K562 (cell line): Measurements from ENCODE around the gene PITPNM1. TPM values are rescaled to one million over a fixed set of nuclear protein-coding genes. Genes with fewer than 3 reads are reported as not detected.

Experiments
- ATAC-seq: fragments of 200-7000 bp; cut with Tn5 transposase; 3 replicates; pipeline ENCODE4 v1.9.1; 2020; ENCODE audit warnings: moderate library complexity
- BruUV-seq: library from RNA; stranded (reverse); fragments of 400-500 nt; replicated peaks from 2 replicates; lab custom pipeline; 2021; lab: Mats Ljungman, UMichigan
- CTCF ChIA-PET: fragments of 300-600 bp; formaldehyde crosslinking; extraction: SDS; loops from one replicate; lab custom pipeline; 2021; ENCODE audit warnings: low intra/inter-chr PET ratio; lab: Yijun Ruan, JAX
- POLR2A ChIA-PET: fragments of 300-600, 350-650 bp; sonication (Branson Sonifier 250); formaldehyde crosslinking; extraction: SDS; loops from one replicate; lab custom pipeline; 2021; ENCODE audit warnings: antibody characterized with exemption, inconsistent platforms; lab: Yijun Ruan, JAX
- DNase-seq, 4 experiments: peaks; one replicate each; pipeline versions ENCODE4 v3.0.0 to v3.0.0-alpha.2; 2011 to 2018; ENCODE audit warnings: low spot score in 3 of 4, mixed read lengths in 3 of 4; ENCODE audit errors: extremely low read depth in 1 of 4
- FAIRE-seq: peaks from 2 replicates; lab custom pipeline; 2011; peaks lifted over from hg19 to GRCh38; lab: Jason Lieb, UNC
- H2AFZ ChIP-seq: 2 replicates; pipeline ENCODE4 v1.6.0; 2011; ENCODE audit warnings: low read depth, low read length, control low read depth, inconsistent platforms
- H3K27ac ChIP-seq: fragments of 200-600 bp; 3 replicates; pipeline ENCODE4 v1.8.0; 2011; ENCODE audit warnings: low read depth, mild to moderate bottlenecking, control low read depth, inconsistent platforms, low read length, moderate library complexity, mixed read lengths; ENCODE audit errors: extremely low read depth
- H3K27me3 ChIP-seq, 2 experiments: fragments of 300-600 bp in 1 of 2; 2 replicates in 1 of 2; 3 replicates in 1 of 2; pipeline versions ENCODE4 v1.6.0 to v1.8.0; 2011; ENCODE audit warnings: inconsistent platforms in 2 of 2, low read length in 2 of 2, mild to moderate bottlenecking in 1 of 2, mixed read lengths in 1 of 2, moderate library complexity in 1 of 2; ENCODE audit not compliant: control insufficient read depth in 2 of 2, insufficient read depth in 2 of 2
- H3K36me3 ChIP-seq: fragments of 300-600 bp; 3 replicates; pipeline ENCODE4 v1.8.0; 2011; ENCODE audit warnings: mild to moderate bottlenecking, low read length, inconsistent platforms; ENCODE audit not compliant: control insufficient read depth, insufficient read depth
- H3K4me1 ChIP-seq, 2 experiments: fragments of 200-600 bp in 1 of 2; replicated peaks in 1 of 2; 2 replicates in 1 of 2; 3 replicates in 1 of 2; pipeline versions ENCODE4 v1.5.1 to v1.8.0; 2011; ENCODE audit warnings: inconsistent platforms in 2 of 2, low read length in 2 of 2, mild to moderate bottlenecking in 1 of 2, mixed read lengths in 1 of 2, moderate library complexity in 1 of 2; ENCODE audit not compliant: control insufficient read depth in 2 of 2, insufficient read depth in 2 of 2
- H3K4me2 ChIP-seq: 2 replicates; pipeline ENCODE4 v1.6.1; 2011; ENCODE audit warnings: low read length, control low read depth, inconsistent platforms, mixed read lengths; ENCODE audit not compliant: insufficient read depth
- H3K4me3 ChIP-seq: fragments of 200-600 bp; sonication (generic), shearing (Covaris generic); 2 replicates; pipeline ENCODE4 v1.5.1; 2016; ENCODE audit warnings: control low read depth, inconsistent platforms
- H3K79me2 ChIP-seq: fragments of 200-600 bp; 3 replicates; pipeline ENCODE4 v1.8.0; 2011; ENCODE audit warnings: low read length, inconsistent platforms; ENCODE audit not compliant: control insufficient read depth, insufficient read depth
- H3K9ac ChIP-seq, 2 experiments: 2 replicates each; pipeline versions ENCODE4 v1.6.0 to v1.6.1; 2011; ENCODE audit warnings: low read depth in 2 of 2, low read length in 2 of 2, control low read depth in 1 of 2, inconsistent platforms in 1 of 2, mild to moderate bottlenecking in 1 of 2, mixed read lengths in 1 of 2; ENCODE audit not compliant: insufficient read depth in 1 of 2
- H3K9me1 ChIP-seq: one replicate; pipeline ENCODE4 v1.6.0; 2011; ENCODE audit warnings: inconsistent platforms, mild to moderate bottlenecking, low read length, moderate library complexity; ENCODE audit not compliant: control insufficient read depth, insufficient read depth
- H3K9me3 ChIP-seq: replicated peaks from 2 replicates; pipeline ENCODE4 v1.5.1; 2011; ENCODE audit warnings: low read depth, low read length, inconsistent platforms; ENCODE audit not compliant: control insufficient read depth, insufficient read depth
- H4K20me1 ChIP-seq: replicated peaks from 2 replicates; pipeline ENCODE4 v1.6.1; 2011; ENCODE audit warnings: low read length, inconsistent platforms, mixed read lengths; ENCODE audit not compliant: control insufficient read depth, insufficient read depth
- BCOR ChIP-seq: fragments of 450-650 bp; IDR thresholded peaks from 2 replicates; pipeline ENCODE4 v1.6.1; 2016
- CBFB ChIP-seq: sonication (generic); formaldehyde crosslinking; IDR thresholded peaks from 2 replicates; pipeline ENCODE4 v1.4.0; 2020; ENCODE audit warnings: mild to moderate bottlenecking, missing genetic modification reagents
- CCAR2 ChIP-seq: fragments of 200-400 bp; formaldehyde crosslinking; IDR thresholded peaks from 2 replicates; pipeline ENCODE4 v1.6.1; 2017; ENCODE audit warnings: mild to moderate bottlenecking, low read depth, low read length
- EHMT2 ChIP-seq: fragments of 450-650 bp; IDR thresholded peaks from 2 replicates; pipeline ENCODE4 v1.6.1; 2018; ENCODE audit warnings: antibody characterized with exemption
- JUND ChIP-seq, 2 experiments: IDR thresholded peaks; 2 replicates in 1 of 2; 3 replicates in 1 of 2; pipeline ENCODE4 v1.6.1; 2011; ENCODE audit warnings: borderline replicate concordance in 2 of 2, low read depth in 2 of 2, low read length in 2 of 2, improper control_type of control experiment in 1 of 2, missing biosample characterization in 1 of 2, missing genetic modification characterization in 1 of 2, missing genetic modification reagents in 1 of 2
- POLR2G ChIP-seq: fragments of 200-400 bp; formaldehyde crosslinking; IDR thresholded peaks from 2 replicates; pipeline ENCODE4 v1.6.1; 2017; ENCODE audit warnings: low read depth, mild to moderate bottlenecking, antibody characterized with exemption, low read length, moderate library complexity
- STAG1 ChIP-seq: sonication (generic); formaldehyde crosslinking; IDR thresholded peaks from 2 replicates; pipeline ENCODE4 v1.5.0; 2020; ENCODE audit warnings: missing genetic modification reagents, borderline replicate concordance
- ZBTB7A ChIP-seq: IDR thresholded peaks from 2 replicates; pipeline ENCODE4 v1.6.1; 2011; ENCODE audit warnings: low read depth, mild to moderate bottlenecking, low read length, moderate library complexity, borderline replicate concordance; ENCODE audit not compliant: control insufficient read depth
- ZNF121 ChIP-seq: sonication (generic); formaldehyde crosslinking; conservative IDR thresholded peaks from 2 replicates; pipeline ENCODE4 v1.8.0; 2022; ENCODE audit warnings: missing genetic modification reagents
- ZNF395 ChIP-seq: fragments of 200-800 bp; sonication (Bioruptor generic); IDR thresholded peaks from 2 replicates; pipeline ENCODE4 v1.6.1; 2017; ENCODE audit warnings: missing genetic modification characterization, missing compliant biosample characterization
- WGBS: fragments of 100-300 bp; shearing (Covaris generic); methylation state at CpG from one replicate; pipeline ENCODE4 v1.1.6; 2016; ENCODE audit warnings: low coverage, mixed read lengths; ENCODE audit not compliant: insufficient coverage; ENCODE audit errors: missing lambda C conversion rate; 5-methylcytosine and 5-hydroxymethylcytosine counted together
- in situ Hi-C: fragments of 300-500 bp; cut with MboI; formaldehyde crosslinking; loops from 4 replicates; pipeline ENCODE4 v1.15.0; 2018; ENCODE audit warnings: inconsistent platforms, mixed read lengths
- intact Hi-C: fragments of 100-400 bp; cut with micrococcal nuclease; formaldehyde crosslinking; loops from 2 replicates; pipeline ENCODE4 v1.14.2; 2022
- polyA plus RNA-seq, 8 experiments: library from polyadenylated mRNA; depleted of rRNA in 4 of 8; stranded (reverse) in 5 of 8; unstranded in 3 of 8; fragments of >200 nt; fragmentation: Nextera tagmentation in 2 of 8; fragmentation: Illumina TruSeq in 1 of 8; extraction: Ambion mirVana in 2 of 8; extraction: Trizol in 1 of 8; gene quantifications; 2 replicates each; pipeline versions ENCODE4 v1.2.1 to v1.2.3, GENCODE V29; 2011 to 2014; ENCODE audit warnings: inconsistent platforms in 1 of 8, missing spikeins in 1 of 8
- total RNA-seq, 7 experiments: library from RNA; depleted of rRNA in 6 of 7; stranded (reverse); fragments of >200 nt in 6 of 7; fragmentation: Illumina TruSeq in 2 of 7; extraction: Trizol in 2 of 7; gene quantifications; 2 replicates each; pipeline versions ENCODE4 v1.2.1 to v1.2.3, GENCODE V29; 2011 to 2021; ENCODE audit warnings: low replicate concordance in 1 of 7

PITPNM1 gene
- total and polyA plus RNA-seq, 9 of the 15 experiments (the other 6 are each of a cell fraction or from before 2014, with no cell fraction given): 0.11 to 53.7 (median 16.0) TPM

GRCh38 chr11:67445515-67445914 is 59.6 kb downstream of the PITPNM1 start:
- no peaks in the 10 kb centered on the region for H3K9me1 ChIP-seq
- in situ Hi-C loops (no loop called here), intact Hi-C loops (no loop called here)
- H3K4me1 ChIP-seq: peaks cover 7 to 44% of the 10 kb centered on the region in 2 experiments; a peak in 4 of 5 replicates
- H2AFZ ChIP-seq: no peak overlapping the region
- FAIRE-seq (no peak), DNase-seq (no peak), ATAC-seq (no peak)
- H4K20me1 ChIP-seq: no peaks in the 10 kb centered on the region
- H3K36me3 ChIP-seq: peaks cover 19% of the 10 kb centered on the region; the same call in 2 of the 3 replicates
- no peak overlapping the region for H3K27ac ChIP-seq
- no TSS peak for BruUV-seq
- 81% methylated on average over 5 of the region's 5 CpGs for WGBS
- no peak overlapping the region for H3K9ac ChIP-seq
- no peak overlapping the region for H3K4me2 ChIP-seq
- CTCF ChIA-PET: no interaction called here
- POLR2A ChIA-PET: interaction anchor here (0.6 to 1.2 kb wide), 2 partner anchors 11 to 44 kb away, joined by 3 to 5 read pairs; no protein-coding TSS in a partner anchor
- no peaks in the 10 kb centered on the region for H3K9me3 ChIP-seq
- H3K79me2 ChIP-seq: peaks cover 13% of the 10 kb centered on the region
- H3K27me3 ChIP-seq: no peaks in the 10 kb centered on the region
- no peak overlapping the region for H3K4me3 ChIP-seq
- TF ChIP-seq ZNF121 (CRISPR knock-in tag) (peak; percentile 88), EHMT2 (no peak)

- no TSS peak for BruUV-seq
- in situ Hi-C loops (no loop called here), intact Hi-C loops (no loop called here)
- Histone ChIP-seq H2AFZ (0 out of 2 replicates have a peak overlapping the region, but pooled peaks have one; percentile 39), H3K36me3 (peaks cover 44% of the 10 kb centered on the region; the same call in 2 of the 3 replicates), H3K4me2 (peak overlapping the region; percentile 72), H3K9me1 (no peaks in the 10 kb centered on the region), H3K9ac (peak overlapping the region; percentile 75 to 93), H3K9me3 (no peaks in the 10 kb centered on the region), H3K4me3 (peak overlapping the region; percentile 51), H3K27me3 (no peaks in the 10 kb centered on the region), H3K79me2 (peaks cover 13% of the 10 kb centered on the region), H3K4me1 (peaks cover 7 to 67% of the 10 kb centered on the region in 2 experiments; a peak in 4 of 5 replicates), H3K27ac (peak overlapping the region; percentile 80), H4K20me1 (no peaks in the 10 kb centered on the region)
- FAIRE-seq (no peak), DNase-seq (peak in 3 of 4 experiments; percentile 35 to 55 (median 49)), ATAC-seq (peak; percentile 39)
- WGBS: 26% methylated on average over 12 of the region's 45 CpGs
- CTCF ChIA-PET: no interaction called here
- POLR2A ChIA-PET: interaction anchor here (0.8 kb wide), 2 partner anchors 9 to 41 kb away, joined by 3 to 5 read pairs; partner anchors contain the start of gene PPP1CA
- TF ChIP-seq CCAR2: no peak
- TF ChIP-seq BCOR: peak; percentile 50; the same call in 1 of the 2 replicates
- TF ChIP-seq ZNF395 (CRISPR knock-in tag): peak; percentile 51; the same call in 1 of the 2 replicates
- peak; percentile 45 for TF ChIP-seq POLR2G
- 0 out of 2 replicates have a peak, but pooled peaks have one; percentile 18 for TF ChIP-seq ZBTB7A
- TF ChIP-seq JUND (IDR thresholded peaks at IDR 0.05; ENCODE audit: borderline replicate concordance, low read depth, low read length): no peak
- TF ChIP-seq JUND (tag; IDR thresholded peaks at IDR 0.05; ENCODE audit: borderline replicate concordance, low read depth, low read length): no peak
- TF ChIP-seq CBFB (CRISPR knock-in tag): 0 out of 2 replicates have a peak, but pooled peaks have one; percentile 24
- 0 out of 2 replicates have a peak, but pooled peaks have one; percentile 15 for TF ChIP-seq STAG1 (CRISPR knock-in tag)
Observed at GRCh38 chr11:67442504-67443404, 62.4 kb downstream of the PITPNM1 start.
